Panc1 (cell line): ENCODE measurements around the gene BCL2. TPM values are rescaled to one million over a fixed set of nuclear protein-coding genes. Genes with fewer than 3 reads are reported as not detected.

Experiments used
- ATAC-seq: fragments of 200-7000 bp; cut with Tn5 transposase; 2 replicates; pipeline ENCODE4 v1.9.1; 2020; ENCODE audit warnings: mild to moderate bottlenecking, moderate library complexity
- BruUV-seq: library from RNA; stranded (reverse); fragments of 400-500 nt; replicated peaks from 2 replicates; lab custom pipeline; 2021; lab: Mats Ljungman, UMichigan
- CTCF ChIA-PET: fragments of 300-600 bp; sonication (Branson Sonifier 250); formaldehyde crosslinking; loops from one replicate; lab custom pipeline; 2022; ENCODE audit warnings: antibody characterized with exemption; lab: Charles Lee
- POLR2A ChIA-PET: fragments of 300-600 bp; sonication (Branson Sonifier 250); formaldehyde crosslinking; loops from one replicate; lab custom pipeline; 2022; ENCODE audit warnings: antibody characterized with exemption; lab: Charles Lee
- DNase-seq: peaks from one replicate; pipeline ENCODE4 v3.0.0-alpha.2; 2010; ENCODE audit warnings: low read depth, low spot score
- H3K27ac ChIP-seq: 2 replicates; pipeline ENCODE4 v1.5.1; 2011; ENCODE audit warnings: mild to moderate bottlenecking, low read length, inconsistent platforms
- H3K27me3 ChIP-seq: fragments of 200-500 bp; sonication (Bioruptor generic); 2 replicates; pipeline ENCODE4 v1.6.0; 2014; ENCODE audit warnings: low read length, inconsistent platforms; ENCODE audit not compliant: control insufficient read depth, insufficient read depth
- H3K36me3 ChIP-seq: fragments of 200-500 bp; sonication (Bioruptor generic); 2 replicates; pipeline ENCODE4 v1.5.1; 2014; ENCODE audit warnings: inconsistent platforms, mild to moderate bottlenecking, low read length, moderate library complexity; ENCODE audit not compliant: control insufficient read depth, insufficient read depth
- H3K4me1 ChIP-seq: 2 replicates; pipeline ENCODE4 v1.5.1; 2011; ENCODE audit warnings: inconsistent platforms, mild to moderate bottlenecking, low read length, moderate library complexity; ENCODE audit not compliant: control insufficient read depth, insufficient read depth
- H3K4me3 ChIP-seq, 2 experiments: 2 replicates each; pipeline ENCODE4 v1.5.1; 2011 to 2012; ENCODE audit warnings: low read depth in 2 of 2, low read length in 2 of 2, mild to moderate bottlenecking in 2 of 2, inconsistent platforms in 1 of 2, moderate library complexity in 1 of 2
- H3K9me3 ChIP-seq: fragments of 200-500 bp; sonication (Bioruptor generic); 2 replicates; pipeline ENCODE4 v1.5.1; 2014; ENCODE audit warnings: low read depth, mild to moderate bottlenecking, inconsistent platforms, low read length, moderate library complexity; ENCODE audit not compliant: control insufficient read depth, insufficient read depth
- POLR2AphosphoS5 ChIP-seq: IDR thresholded peaks from 2 replicates; pipeline ENCODE4 v1.6.1; 2012; ENCODE audit warnings: mild to moderate bottlenecking, low read depth, low read length, moderate library complexity
- SIN3A ChIP-seq: IDR thresholded peaks from 2 replicates; pipeline ENCODE4 v1.6.1; 2012; ENCODE audit warnings: low read depth, mild to moderate bottlenecking, low read length, moderate library complexity, borderline replicate concordance; ENCODE audit not compliant: insufficient read depth
- TCF7L2 ChIP-seq: IDR thresholded peaks from 2 replicates; pipeline ENCODE4 v1.6.1; 2011; ENCODE audit warnings: mild to moderate bottlenecking, low read depth, low read length, inconsistent platforms
- in situ Hi-C: cut with HindIII; loops from 2 replicates; pipeline ENCODE4 v1.10.0; 2016; ENCODE audit warnings: low sequenced_read_pairs, low pct_unique_long_range_greater_than_20kb
- intact Hi-C: fragments of 100-400 bp; cut with micrococcal nuclease; formaldehyde crosslinking; loops from one replicate; pipeline ENCODE4 v1.10.0; 2022; ENCODE audit not compliant: unreplicated experiment
- total RNA-seq: library from RNA; stranded (reverse); gene quantifications from one replicate; pipeline ENCODE4 v1.2.1, GENCODE V29; 2021; ENCODE audit not compliant: unreplicated experiment
- TF ChIP-seq, protein P1 (sequence below), 2 experiments: IDR thresholded peaks; 2 replicates each; pipeline ENCODE4 v1.6.1; 2011 to 2012; ENCODE audit warnings: low read depth in 2 of 2, control low read depth in 1 of 2, low read length in 1 of 2, mild to moderate bottlenecking in 1 of 2, moderate library complexity in 1 of 2; ENCODE audit not compliant: insufficient read depth in 1 of 2
- TF ChIP-seq, protein P2 (sequence below): fragments of 450-650 bp; IDR thresholded peaks from 2 replicates; pipeline ENCODE4 v1.5.1; 2017; ENCODE audit warnings: mild to moderate bottlenecking

BCL2 gene
- total RNA-seq, 1 experiment from 2014 or later: 0.72 TPM

DNA sequence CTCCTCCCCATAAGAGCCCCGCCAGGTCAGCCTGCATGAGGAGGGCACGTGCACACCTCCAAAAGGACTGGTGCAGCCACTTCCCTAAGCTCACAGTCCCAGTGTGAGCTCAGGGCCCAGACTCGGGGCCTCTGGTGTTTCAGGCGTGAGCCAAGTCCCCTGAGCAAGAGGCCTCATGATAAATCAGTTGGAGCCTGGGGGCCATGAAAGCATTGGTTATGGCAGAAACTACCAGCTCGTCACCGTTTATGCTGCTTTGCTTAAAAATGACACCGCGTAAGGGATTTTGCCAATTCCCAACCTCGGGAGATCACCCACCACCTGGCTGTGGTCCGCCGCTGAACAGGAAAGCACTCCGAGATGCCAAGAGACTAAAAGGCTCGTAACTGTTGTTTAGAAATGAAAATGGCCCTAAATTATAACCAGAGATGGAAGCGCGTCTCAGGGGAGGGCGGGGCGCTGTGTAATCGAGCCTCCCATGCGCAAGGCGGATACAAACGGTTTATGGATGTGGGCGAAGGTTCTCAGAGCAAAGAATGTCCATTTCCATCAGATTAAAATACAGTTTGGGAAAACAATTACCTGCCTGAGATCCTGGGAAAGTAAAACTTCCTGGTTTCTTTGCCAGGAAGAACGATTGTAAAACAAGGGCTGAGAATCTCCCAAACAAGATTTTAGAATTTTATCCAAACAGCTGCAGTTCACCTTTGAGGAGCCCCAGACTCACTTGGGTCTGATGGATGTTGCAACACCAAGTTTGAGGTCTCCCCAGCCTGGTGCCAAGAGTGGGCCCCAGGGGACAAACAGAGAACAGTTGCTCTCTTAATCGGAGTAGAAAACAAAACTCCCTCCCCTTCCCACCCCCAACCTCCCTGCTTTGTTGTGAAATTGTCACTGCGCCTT lies 141.4 kb downstream of the BCL2 start:
- in situ Hi-C loops: no loop called here
- H3K27me3 ChIP-seq: no peaks in the 10 kb centered on the region; the same call in 1 of the 2 replicates
- H3K27ac ChIP-seq: no peak overlapping the region
- DNase-seq (no peak), ATAC-seq (no peak)
- no peak for TF ChIP-seq SIN3A
- no peak for TF ChIP-seq POLR2AphosphoS5
- TF ChIP-seq, protein P1, sequence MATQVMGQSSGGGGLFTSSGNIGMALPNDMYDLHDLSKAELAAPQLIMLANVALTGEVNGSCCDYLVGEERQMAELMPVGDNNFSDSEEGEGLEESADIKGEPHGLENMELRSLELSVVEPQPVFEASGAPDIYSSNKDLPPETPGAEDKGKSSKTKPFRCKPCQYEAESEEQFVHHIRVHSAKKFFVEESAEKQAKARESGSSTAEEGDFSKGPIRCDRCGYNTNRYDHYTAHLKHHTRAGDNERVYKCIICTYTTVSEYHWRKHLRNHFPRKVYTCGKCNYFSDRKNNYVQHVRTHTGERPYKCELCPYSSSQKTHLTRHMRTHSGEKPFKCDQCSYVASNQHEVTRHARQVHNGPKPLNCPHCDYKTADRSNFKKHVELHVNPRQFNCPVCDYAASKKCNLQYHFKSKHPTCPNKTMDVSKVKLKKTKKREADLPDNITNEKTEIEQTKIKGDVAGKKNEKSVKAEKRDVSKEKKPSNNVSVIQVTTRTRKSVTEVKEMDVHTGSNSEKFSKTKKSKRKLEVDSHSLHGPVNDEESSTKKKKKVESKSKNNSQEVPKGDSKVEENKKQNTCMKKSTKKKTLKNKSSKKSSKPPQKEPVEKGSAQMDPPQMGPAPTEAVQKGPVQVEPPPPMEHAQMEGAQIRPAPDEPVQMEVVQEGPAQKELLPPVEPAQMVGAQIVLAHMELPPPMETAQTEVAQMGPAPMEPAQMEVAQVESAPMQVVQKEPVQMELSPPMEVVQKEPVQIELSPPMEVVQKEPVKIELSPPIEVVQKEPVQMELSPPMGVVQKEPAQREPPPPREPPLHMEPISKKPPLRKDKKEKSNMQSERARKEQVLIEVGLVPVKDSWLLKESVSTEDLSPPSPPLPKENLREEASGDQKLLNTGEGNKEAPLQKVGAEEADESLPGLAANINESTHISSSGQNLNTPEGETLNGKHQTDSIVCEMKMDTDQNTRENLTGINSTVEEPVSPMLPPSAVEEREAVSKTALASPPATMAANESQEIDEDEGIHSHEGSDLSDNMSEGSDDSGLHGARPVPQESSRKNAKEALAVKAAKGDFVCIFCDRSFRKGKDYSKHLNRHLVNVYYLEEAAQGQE (IDR thresholded peaks at IDR 0.05; ENCODE audit: insufficient read depth in 1 of 2, low read depth in 2 of 2, low read length in 1 of 2): no peak
- TF ChIP-seq TCF7L2: no peak
- TF ChIP-seq, protein P2, sequence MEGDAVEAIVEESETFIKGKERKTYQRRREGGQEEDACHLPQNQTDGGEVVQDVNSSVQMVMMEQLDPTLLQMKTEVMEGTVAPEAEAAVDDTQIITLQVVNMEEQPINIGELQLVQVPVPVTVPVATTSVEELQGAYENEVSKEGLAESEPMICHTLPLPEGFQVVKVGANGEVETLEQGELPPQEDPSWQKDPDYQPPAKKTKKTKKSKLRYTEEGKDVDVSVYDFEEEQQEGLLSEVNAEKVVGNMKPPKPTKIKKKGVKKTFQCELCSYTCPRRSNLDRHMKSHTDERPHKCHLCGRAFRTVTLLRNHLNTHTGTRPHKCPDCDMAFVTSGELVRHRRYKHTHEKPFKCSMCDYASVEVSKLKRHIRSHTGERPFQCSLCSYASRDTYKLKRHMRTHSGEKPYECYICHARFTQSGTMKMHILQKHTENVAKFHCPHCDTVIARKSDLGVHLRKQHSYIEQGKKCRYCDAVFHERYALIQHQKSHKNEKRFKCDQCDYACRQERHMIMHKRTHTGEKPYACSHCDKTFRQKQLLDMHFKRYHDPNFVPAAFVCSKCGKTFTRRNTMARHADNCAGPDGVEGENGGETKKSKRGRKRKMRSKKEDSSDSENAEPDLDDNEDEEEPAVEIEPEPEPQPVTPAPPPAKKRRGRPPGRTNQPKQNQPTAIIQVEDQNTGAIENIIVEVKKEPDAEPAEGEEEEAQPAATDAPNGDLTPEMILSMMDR: no peak
- CTCF ChIA-PET: no interaction called here
- H3K9me3 ChIP-seq: no peaks in the 10 kb centered on the region
- H3K4me1 ChIP-seq: no peaks in the 10 kb centered on the region
- POLR2A ChIA-PET: no interaction called here
- no peak overlapping the region for H3K4me3 ChIP-seq
- no TSS peak for BruUV-seq
- H3K36me3 ChIP-seq: no peaks in the 10 kb centered on the region
- intact Hi-C loops: no loop called here

DNA sequence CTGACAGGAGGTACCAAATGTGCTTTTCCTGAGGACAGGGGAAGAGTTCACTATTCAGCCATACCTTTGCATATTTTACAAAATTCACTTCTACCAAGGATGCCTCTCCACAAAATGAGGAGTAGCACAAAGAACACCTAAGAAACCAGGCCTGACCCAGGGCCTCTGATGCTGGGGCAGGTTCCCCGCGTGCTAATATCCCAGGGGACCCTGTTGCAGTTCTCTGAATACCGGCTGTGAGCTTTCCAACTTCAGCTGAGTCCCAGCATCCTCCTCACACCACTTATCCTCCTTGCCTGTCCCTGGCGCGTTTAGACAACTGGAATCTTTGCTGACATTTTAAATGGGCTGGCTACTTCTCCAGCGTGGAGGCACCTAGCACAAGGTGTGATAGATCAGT lies 142.3 kb downstream of the BCL2 start:
- ChIA-PET POLR2A (no interaction called here), CTCF (no interaction called here)
- no peak for DNase-seq
- in situ Hi-C loops (no loop called here), intact Hi-C loops (no loop called here)
- TF ChIP-seq, protein P1 (IDR thresholded peaks at IDR 0.05; ENCODE audit: insufficient read depth in 1 of 2, low read depth in 2 of 2, low read length in 1 of 2): no peak
- no peak for TF ChIP-seq POLR2AphosphoS5
- TF ChIP-seq, protein P2: no peak
- no peak for TF ChIP-seq SIN3A
- no peak for TF ChIP-seq TCF7L2
- Histone ChIP-seq H3K27me3 (no peaks in the 10 kb centered on the region; the same call in 1 of the 2 replicates), H3K4me3 (no peak overlapping the region), H3K36me3 (no peaks in the 10 kb centered on the region), H3K9me3 (no peaks in the 10 kb centered on the region), H3K27ac (no peak overlapping the region), H3K4me1 (no peaks in the 10 kb centered on the region)
- BruUV-seq: no TSS peak
- ATAC-seq: no peak
